Measurements from ENCODE around the gene CCDC3. TPM values are rescaled to one million over a fixed set of nuclear protein-coding genes. Genes with fewer than 3 reads are reported as not detected.

The CCDC3 gene
- total and polyA plus RNA-seq, 2 of the 8 experiments (the other 6 are each of a cell fraction or from before 2014, with no cell fraction given), result 3.4 to 3.7 TPM

GRCh38 chr10:12847361-12847975 is 154.0 kb downstream of the CCDC3 start:
- Histone ChIP-seq H2BK12ac (ENCODE audit: low read depth, low read length) (peak overlapping the region; percentile 82; the same call in 1 of the 2 replicates), H3K36me3 (ENCODE audit: control insufficient read depth in 2 of 4, insufficient read depth in 4 of 4, low read length in 3 of 4) (no peaks in the 10 kb centered on the region), H3K23me2 (ENCODE audit: low read depth, low read length) (no peaks in the 10 kb centered on the region), H3K4me1 (replicated peaks in 1 of 4; ENCODE audit: control insufficient read depth in 3 of 4, insufficient read depth in 4 of 4, low read length in 3 of 4) (peaks cover 0 to 4% (median 0%) of the 10 kb centered on the region in 4 experiments; a peak in 1 of 7 replicates), H3K56ac (replicated peaks; ENCODE audit: insufficient read length, low read depth, low read length) (no peak overlapping the region), H3K4me3 (ENCODE audit: extremely low read depth in 1 of 4, insufficient read depth in 2 of 4, low read depth in 3 of 4, low read length in 4 of 4) (no peak overlapping the region), H4K8ac (ENCODE audit: extremely low read depth, insufficient read depth, low read length) (peak overlapping the region; percentile 4; the same call in 1 of the 2 replicates), H3K9ac (replicated peaks in 1 of 4; ENCODE audit: extremely low read depth in 1 of 4, low read depth in 3 of 4, low read length in 3 of 4) (no peak overlapping the region), H3K23ac (ENCODE audit: insufficient read length) (no peak overlapping the region), H3K4ac (replicated peaks; ENCODE audit: insufficient read length, low read depth, low read length) (no peak overlapping the region), H4K5ac (ENCODE audit: insufficient read length, low read depth, low read length) (no peak overlapping the region), H3K27ac (ENCODE audit: low read depth, low read length) (no peak overlapping the region), H3K14ac (ENCODE audit: insufficient read length) (no peak overlapping the region), H4K20me1 (replicated peaks in 1 of 2; ENCODE audit: control insufficient read depth in 1 of 2, insufficient read depth in 2 of 2, low read length in 2 of 2) (no peaks in the 10 kb centered on the region), H3K4me2 (ENCODE audit: insufficient read depth in 1 of 2, low read depth in 2 of 2, low read length in 2 of 2) (no peak overlapping the region), H2BK5ac (ENCODE audit: low read depth, low read length) (no peak overlapping the region; the same call in 1 of the 2 replicates), H2AFZ (ENCODE audit: low read length) (peak overlapping the region; percentile 99), H2BK20ac (ENCODE audit: low read length) (no peak overlapping the region), H3K27me3 (replicated peaks in 1 of 4; ENCODE audit: control insufficient read depth in 3 of 4, extremely low read depth in 1 of 4, insufficient read depth in 3 of 4, low read length in 3 of 4) (no peaks in the 10 kb centered on the region), H3K79me2 (ENCODE audit: control insufficient read depth in 1 of 2, insufficient read depth in 2 of 2, low read length in 2 of 2) (no peaks in the 10 kb centered on the region), H3K79me1 (ENCODE audit: low read depth, low read length) (no peaks in the 10 kb centered on the region), H2BK15ac (ENCODE audit: low read length) (no peak overlapping the region; the same call in 1 of the 2 replicates), H2BK120ac (replicated peaks; ENCODE audit: low read depth, low read length) (no peak overlapping the region), H2AK5ac (ENCODE audit: low read depth, low read length) (no peak overlapping the region), H3K18ac (ENCODE audit: extremely low read depth, low read length) (no peak overlapping the region), H3K9me3 (ENCODE audit: insufficient read depth in 2 of 2, low read depth in 1 of 2, low read length in 1 of 2) (no peaks in the 10 kb centered on the region), H4K91ac (replicated peaks; ENCODE audit: insufficient read length, low read length) (no peak overlapping the region)
- DNase-seq (ENCODE audit: low read depth in 1 of 2, low spot score in 2 of 2) (peak; percentile 63 to 96), FAIRE-seq (peak; percentile 63)
- WGBS, 2 experiments (ENCODE audit: extremely low coverage in 1 of 2, insufficient coverage in 1 of 2, insufficient read length in 1 of 2, insufficient replicate concordance in 2 of 2, low coverage in 1 of 2, low lambda C conversion rate in 2 of 2, missing lambda C conversion rate in 1 of 2), result 57% methylated on average over 13 of the region's 14 CpGs; no CpG with 5 or more reads in 1 of the 2 experiments
- POLR2A ChIA-PET (ENCODE audit: partially characterized antibody), result interaction anchor here (0.6 kb wide), 1 partner anchor 103 kb away, joined by 3 read pairs; no protein-coding TSS in a partner anchor
- CTCF ChIA-PET (ENCODE audit: partially characterized antibody), result interaction anchor here (0.7 to 5.3 kb wide), 30 partner anchors 9 to 460 kb away, joined by 3 to 38 read pairs (median 4); no protein-coding TSS in a partner anchor
- TF ChIP-seq JUND (IDR thresholded peaks at IDR 0.05; ENCODE audit: low read length), result no peak
- TF ChIP-seq CTCF (IDR thresholded peaks at IDR 0.05; ENCODE audit: control extremely low read depth in 1 of 3, insufficient read depth in 1 of 3, low read depth in 1 of 3, low read length in 3 of 3), result peak; percentile 89 to 95 (median 90)
- no peak for TF ChIP-seq TAF1 (IDR thresholded peaks at IDR 0.05; ENCODE audit: low read depth, low read length)
- no peak for TF ChIP-seq CHD2 (IDR thresholded peaks at IDR 0.05; ENCODE audit: low read length)
- TF ChIP-seq YY1 (IDR thresholded peaks at IDR 0.05; ENCODE audit: low read depth, low read length), result 0 out of 2 replicates have a peak, but pooled peaks have one; percentile 11
- 0 out of 2 replicates have a peak, but pooled peaks have one; percentile 32 for TF ChIP-seq GABPA (IDR thresholded peaks at IDR 0.05; ENCODE audit: borderline replicate concordance, insufficient read depth, low read length)
- no peak for TF ChIP-seq FOSL1 (IDR thresholded peaks at IDR 0.05; ENCODE audit: insufficient read depth, low read depth, low read length)
- TF ChIP-seq EP300 (IDR thresholded peaks at IDR 0.05; ENCODE audit: borderline replicate concordance in 1 of 2, low read depth in 2 of 2, low read length in 2 of 2), result no peak
- TF ChIP-seq KDM5A (IDR thresholded peaks at IDR 0.05; ENCODE audit: low read length), result no peak
- no peak for TF ChIP-seq BCL11A (IDR thresholded peaks at IDR 0.05; ENCODE audit: low read depth in 2 of 2, low read length in 2 of 2)

All from H1 (cell line).